ENCODE data around the gene FBH1. TPM values are rescaled to one million over a fixed set of nuclear protein-coding genes. Genes with fewer than 3 reads are reported as not detected.

Gene FBH1
- total and polyA plus RNA-seq, 9 of the 15 experiments (the other 6 are each of a cell fraction or from before 2014, with no cell fraction given): 13.4 to 108 (median 77.8) TPM

- WGBS (ENCODE audit: insufficient coverage, low coverage, missing lambda C conversion rate): 98% methylated on average over 5 of the region's 5 CpGs
- no peak for ATAC-seq
- no peak for DNase-seq (ENCODE audit: extremely low read depth in 1 of 4, low spot score in 3 of 4)
- no peak for FAIRE-seq
- TF ChIP-seq BCLAF1 (IDR thresholded peaks at IDR 0.05; ENCODE audit: borderline replicate concordance in 1 of 2, control insufficient read depth in 1 of 2, low read depth in 2 of 2, low read length in 1 of 2): no peak
- ChIA-PET POLR2A (no interaction called here), CTCF (ENCODE audit: low intra/inter-chr PET ratio) (no interaction called here)
- H3K79me2 ChIP-seq (ENCODE audit: control insufficient read depth, insufficient read depth, low read length): no peaks in the 10 kb centered on the region
- BruUV-seq (replicated peaks): no TSS peak
- H2AFZ ChIP-seq (ENCODE audit: low read depth, low read length): no peak overlapping the region
- H3K27me3 ChIP-seq (ENCODE audit: control insufficient read depth in 2 of 2, insufficient read depth in 2 of 2, low read length in 2 of 2): no peaks in the 10 kb centered on the region
- H3K4me3 ChIP-seq: no peak overlapping the region
- no peaks in the 10 kb centered on the region for H3K4me1 ChIP-seq (replicated peaks in 1 of 2; ENCODE audit: control insufficient read depth in 2 of 2, insufficient read depth in 2 of 2, low read length in 2 of 2)
- no peaks in the 10 kb centered on the region for H3K9me1 ChIP-seq (ENCODE audit: control insufficient read depth, insufficient read depth, low read length)
- intact Hi-C loops (cut with micrococcal nuclease): no loop called here
- no peak overlapping the region for H3K9ac ChIP-seq (ENCODE audit: insufficient read depth in 1 of 2, low read depth in 2 of 2, low read length in 2 of 2)
- no peak overlapping the region for H3K27ac ChIP-seq (ENCODE audit: extremely low read depth, low read depth, low read length)
- peaks cover 95% of the 10 kb centered on the region for H3K36me3 ChIP-seq (ENCODE audit: control insufficient read depth, insufficient read depth, low read length)
- no peak overlapping the region for H3K4me2 ChIP-seq (ENCODE audit: insufficient read depth, low read length)
- H4K20me1 ChIP-seq (replicated peaks; ENCODE audit: control insufficient read depth, insufficient read depth, low read length): no peaks in the 10 kb centered on the region
- in situ Hi-C loops (cut with MboI): no loop called here
- H3K9me3 ChIP-seq (replicated peaks; ENCODE audit: control insufficient read depth, insufficient read depth, low read depth, low read length): no peaks in the 10 kb centered on the region
Measured at GRCh38 chr10:5921746-5922145, 31.7 kb downstream of the FBH1 start.

- intact Hi-C loops (cut with micrococcal nuclease) (no loop called here), in situ Hi-C loops (cut with MboI) (loop anchor here (25.0 kb wide), 1 partner anchor 462 kb away; no protein-coding TSS in a partner anchor)
- Histone ChIP-seq H3K9ac (ENCODE audit: insufficient read depth in 1 of 2, low read depth in 2 of 2, low read length in 2 of 2) (no peak overlapping the region), H3K27ac (ENCODE audit: extremely low read depth, low read depth, low read length) (no peak overlapping the region), H3K27me3 (ENCODE audit: control insufficient read depth in 2 of 2, insufficient read depth in 2 of 2, low read length in 2 of 2) (no peaks in the 10 kb centered on the region), H3K4me3 (no peak overlapping the region), H2AFZ (ENCODE audit: low read depth, low read length) (no peak overlapping the region), H3K9me3 (replicated peaks; ENCODE audit: control insufficient read depth, insufficient read depth, low read depth, low read length) (no peaks in the 10 kb centered on the region), H4K20me1 (replicated peaks; ENCODE audit: control insufficient read depth, insufficient read depth, low read length) (no peaks in the 10 kb centered on the region), H3K9me1 (ENCODE audit: control insufficient read depth, insufficient read depth, low read length) (no peaks in the 10 kb centered on the region), H3K4me2 (ENCODE audit: insufficient read depth, low read length) (no peak overlapping the region), H3K4me1 (replicated peaks in 1 of 2; ENCODE audit: control insufficient read depth in 2 of 2, insufficient read depth in 2 of 2, low read length in 2 of 2) (no peaks in the 10 kb centered on the region), H3K79me2 (ENCODE audit: control insufficient read depth, insufficient read depth, low read length) (no peaks in the 10 kb centered on the region), H3K36me3 (ENCODE audit: control insufficient read depth, insufficient read depth, low read length) (peaks cover 96% of the 10 kb centered on the region)
- DNase-seq (ENCODE audit: extremely low read depth in 1 of 4, low spot score in 3 of 4) (no peak), ATAC-seq (no peak), FAIRE-seq (no peak)
- ChIA-PET POLR2A (interaction anchor here (1.1 kb wide), 1 partner anchor 12 kb away, joined by 4 read pairs; no protein-coding TSS in a partner anchor), CTCF (ENCODE audit: low intra/inter-chr PET ratio) (no interaction called here)
- BruUV-seq (replicated peaks): no TSS peak
- 84% methylated on average over 6 of the region's 10 CpGs for WGBS (ENCODE audit: insufficient coverage, low coverage, missing lambda C conversion rate)
- TF ChIP-seq ZFP1 (CRISPR knock-in tag; IDR thresholded peaks at IDR 0.05) (no peak), ZNF324 (CRISPR knock-in tag; IDR thresholded peaks at IDR 0.05) (no peak), STAT5A (IDR thresholded peaks at IDR 0.05; ENCODE audit: borderline replicate concordance, low read length) (no peak), NUFIP1 (IDR thresholded peaks at IDR 0.05; ENCODE audit: partially characterized antibody) (no peak), ZBTB9 (CRISPR knock-in tag; IDR thresholded peaks at IDR 0.05) (no peak), OTX1 (CRISPR knock-in tag; IDR thresholded peaks at IDR 0.05) (no peak), HDAC8 (tag; IDR thresholded peaks at IDR 0.05) (no peak), ZBTB1 (CRISPR knock-in tag; IDR thresholded peaks at IDR 0.05; ENCODE audit: borderline replicate concordance, low read depth) (no peak)
Measured at GRCh38 chr10:5924889-5925288, 34.8 kb downstream of the FBH1 start.

Measured in K562 (cell line).